HG03469 (cell line): Measurements from ENCODE around the gene SMARCD1.
"Not testable (repeated sequence)": the region's sequence is repeated elsewhere in the genome, so short reads cannot be mapped to it uniquely, and the experiment has no call there.

ENCODE experiments used
- ATAC-seq: cut with Tn5 transposase; IDR thresholded peaks from one replicate; pipeline ENCODE4 v1.9.1; 2021; ENCODE audit warnings: mild to moderate bottlenecking, moderate library complexity, moderate number of reproducible peaks; ENCODE audit not compliant: unreplicated experiment

Gene SMARCD1

GRCh38 chr12:50123203-50123602, 38.1 kb downstream of the SMARCD1 start:
- no peak for ATAC-seq

GRCh38 chr12:50127546-50127945, 42.4 kb downstream of the SMARCD1 start:
- no peak for ATAC-seq

GRCh38 chr12:50129290-50129689, 44.1 kb downstream of the SMARCD1 start:
- ATAC-seq = no peak

- ATAC-seq = no peak
Measured at GRCh38 chr12:50132505-50133135, 47.5 kb downstream of the SMARCD1 start.

- no peak for ATAC-seq
Measured at GRCh38 chr12:50142993-50143392, 57.9 kb downstream of the SMARCD1 start.

- ATAC-seq = no peak
Measured at GRCh38 chr12:50145439-50145838, 60.3 kb downstream of the SMARCD1 start.

GRCh38 chr12:50147281-50147680, 62.1 kb downstream of the SMARCD1 start:
- ATAC-seq = no peak

GRCh38 chr12:50148011-50148410, 62.9 kb downstream of the SMARCD1 start:
- not testable (repeated sequence) for ATAC-seq

- no peak for ATAC-seq
Measured at GRCh38 chr12:50149311-50149710, 64.2 kb downstream of the SMARCD1 start.
